ENCODE results near the gene THRB.

DNA sequence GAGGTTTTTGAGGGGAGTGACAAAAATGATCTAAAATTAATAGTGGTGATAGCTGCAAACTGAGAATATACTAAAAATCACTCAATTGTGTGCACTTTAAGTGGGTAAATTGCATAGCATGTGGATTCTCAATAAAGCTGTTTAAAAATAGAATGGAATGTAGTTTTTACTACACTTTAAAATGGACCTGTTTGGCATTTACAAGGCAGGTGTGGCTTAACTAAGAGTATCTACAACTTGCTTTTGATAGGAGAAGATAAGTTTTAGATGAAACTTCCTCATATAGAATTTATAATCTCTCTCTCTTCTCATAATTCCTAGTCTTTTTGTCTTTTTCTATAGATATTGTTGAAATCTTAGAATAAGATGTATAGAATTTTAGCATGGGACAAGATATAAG lies 40.3 kb downstream of the THRB start:
- no peak for TF ChIP-seq BDP1 (IDR thresholded peaks at IDR 0.05; ENCODE audit: insufficient read depth, insufficient read length)
- no peak for TF ChIP-seq SIX5 (IDR thresholded peaks at IDR 0.05; ENCODE audit: borderline replicate concordance in 1 of 2, insufficient read depth in 1 of 2, low read depth in 1 of 2, low read length in 2 of 2)
- TF ChIP-seq, protein P1, sequence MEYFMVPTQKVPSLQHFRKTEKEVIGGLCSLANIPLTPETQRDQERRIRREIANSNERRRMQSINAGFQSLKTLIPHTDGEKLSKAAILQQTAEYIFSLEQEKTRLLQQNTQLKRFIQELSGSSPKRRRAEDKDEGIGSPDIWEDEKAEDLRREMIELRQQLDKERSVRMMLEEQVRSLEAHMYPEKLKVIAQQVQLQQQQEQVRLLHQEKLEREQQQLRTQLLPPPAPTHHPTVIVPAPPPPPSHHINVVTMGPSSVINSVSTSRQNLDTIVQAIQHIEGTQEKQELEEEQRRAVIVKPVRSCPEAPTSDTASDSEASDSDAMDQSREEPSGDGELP (CRISPR knock-in tag; IDR thresholded peaks at IDR 0.05; ENCODE audit: borderline replicate concordance): no peak
- TF ChIP-seq EP300 (IDR thresholded peaks at IDR 0.05; ENCODE audit: low read length): no peak
- no peak for TF ChIP-seq ZBTB8A (IDR thresholded peaks at IDR 0.05; ENCODE audit: partially characterized antibody)
- no peak for TF ChIP-seq ZNF133 (CRISPR knock-in tag; IDR thresholded peaks at IDR 0.05)

Data from K562 (cell line).